ENCODE results near the gene SERPINB4.
"Not testable (repeated sequence)": the region's sequence is repeated elsewhere in the genome, so short reads cannot be mapped to it uniquely, and the experiment has no call there.

Gene SERPINB4

GRCh38 chr18:63644142-63644541, at the start of gene SERPINB4:
SERPINB4 (minus strand) TSS chr18:63644256; CDS start chr18:63643577, 679 bp downstream.
- DNase-seq (ENCODE audit: low read depth, low spot score) = not testable (repeated sequence)

GRCh38 chr18:63689064-63689463, 45.0 kb upstream of the SERPINB4 start:
- DNase-seq (ENCODE audit: low read depth, low spot score) = no peak

GRCh38 chr18:63686871-63687270, 42.8 kb upstream of the SERPINB4 start:
- no peak for DNase-seq (ENCODE audit: low read depth, low spot score)

- DNase-seq (ENCODE audit: low read depth, low spot score) = no peak
These were observed 40.7 kb upstream of the SERPINB4 start for GRCh38 chr18:63684718-63685117.

GRCh38 chr18:63683890-63684289, 39.8 kb upstream of the SERPINB4 start:
- peak; percentile 22 for DNase-seq (ENCODE audit: low read depth, low spot score)

GRCh38 chr18:63683152-63683551, 39.1 kb upstream of the SERPINB4 start:
- peak; percentile 60 for DNase-seq (ENCODE audit: low read depth, low spot score)

GRCh38 chr18:63681449-63682340, 37.6 kb upstream of the SERPINB4 start:
- no peak for DNase-seq (ENCODE audit: low read depth, low spot score)

GRCh38 chr18:63679820-63680606, 36.0 kb upstream of the SERPINB4 start:
- DNase-seq (ENCODE audit: low read depth, low spot score) = no peak

GRCh38 chr18:63677500-63678225, 33.6 kb upstream of the SERPINB4 start:
- no peak for DNase-seq (ENCODE audit: low read depth, low spot score)

- DNase-seq (ENCODE audit: low read depth, low spot score) = peak; percentile 14
These were observed 32.7 kb upstream of the SERPINB4 start for GRCh38 chr18:63676526-63677323.

GRCh38 chr18:63664571-63664970, 20.5 kb upstream of the SERPINB4 start:
- DNase-seq (ENCODE audit: low read depth, low spot score) = no peak

GRCh38 chr18:63661750-63662149, 17.7 kb upstream of the SERPINB4 start, which contains the start of gene SERPINB3:
SERPINB3 (minus strand) TSS chr18:63661893; CDS start chr18:63661216, 677 bp downstream.
- DNase-seq (ENCODE audit: low read depth, low spot score) = not testable (repeated sequence)

- DNase-seq (ENCODE audit: low read depth, low spot score) = not testable (repeated sequence)
These were observed 14.9 kb upstream of the SERPINB4 start for GRCh38 chr18:63658920-63659319.

- DNase-seq (ENCODE audit: low read depth, low spot score) = not testable (repeated sequence)
These were observed 6.2 kb upstream of the SERPINB4 start for GRCh38 chr18:63650271-63650670.

GRCh38 chr18:63648241-63648640, 4.2 kb upstream of the SERPINB4 start:
- DNase-seq (ENCODE audit: low read depth, low spot score) = no peak

GRCh38 chr18:63646936-63647335, 2.9 kb upstream of the SERPINB4 start:
- DNase-seq (ENCODE audit: low read depth, low spot score) = no peak

GRCh38 chr18:63644694-63645093, 638 bp upstream of the SERPINB4 start:
- DNase-seq (ENCODE audit: low read depth, low spot score) = not testable (repeated sequence)

- not testable (repeated sequence) for DNase-seq (ENCODE audit: low read depth, low spot score)
These were observed 1.2 kb downstream of the SERPINB4 start for GRCh38 chr18:63642668-63643356.

- not testable (repeated sequence) for DNase-seq (ENCODE audit: low read depth, low spot score)
These were observed 2.8 kb downstream of the SERPINB4 start for GRCh38 chr18:63641157-63641680.

GRCh38 chr18:63637703-63638102, 6.4 kb downstream of the SERPINB4 start:
- no peak for DNase-seq (ENCODE audit: low read depth, low spot score)
